ENCODE data around the gene MMS19. TPM values are rescaled to one million over a fixed set of nuclear protein-coding genes. Genes with fewer than 3 reads are reported as not detected.
A peak's percentile ranks its signal among the peaks of the same experiment; 100 is the strongest.

The MMS19 gene
- total and polyA plus RNA-seq, 10 of the 15 experiments (the other 5 are each of a cell fraction or from before 2014, with no cell fraction given): 40.2 to 112 (median 69.0) TPM

- no peak for TF ChIP-seq PRDM15 (CRISPR knock-in tag; IDR thresholded peaks at IDR 0.05)
- no peak for TF ChIP-seq RUNX3 (IDR thresholded peaks at IDR 0.05; ENCODE audit: low read length)
- TF ChIP-seq RB1 (IDR thresholded peaks at IDR 0.05; ENCODE audit: borderline replicate concordance): no peak
- no peak for TF ChIP-seq EZH2 (IDR thresholded peaks at IDR 0.05; ENCODE audit: borderline replicate concordance, control insufficient read depth, low read depth, low read length)
- no peak for TF ChIP-seq NFYA (IDR thresholded peaks at IDR 0.05; ENCODE audit: borderline replicate concordance, low read depth, low read length)
- no peak for TF ChIP-seq MEF2B (IDR thresholded peaks at IDR 0.05; ENCODE audit: partially characterized antibody, poor library complexity, severe bottlenecking)
- TF ChIP-seq NFIC (IDR thresholded peaks at IDR 0.05; ENCODE audit: low read depth, low read length): no peak
These were observed 52.9 kb downstream of the MMS19 start (continued) for GRCh38 chr10:97445357-97445721.

GRCh38 chr10:97444212-97444611, 54.0 kb downstream of the MMS19 start:
- Histone ChIP-seq H4K20me1 (ENCODE audit: control insufficient read depth, insufficient read depth) (no peaks in the 10 kb centered on the region), H3K36me3 (ENCODE audit: control insufficient read depth in 2 of 2, insufficient read depth in 2 of 2, low read length in 1 of 2) (peaks cover 0 to 16% of the 10 kb centered on the region in 2 experiments; a peak in 3 of 4 replicates), H3K4me3 (peak overlapping the region; percentile 89; the same call in 1 of the 2 replicates), H3K27ac (ENCODE audit: control insufficient read depth, insufficient read depth) (no peak overlapping the region), H3K4me2 (ENCODE audit: control insufficient read depth, insufficient read depth) (peak overlapping the region; percentile 91), H3K79me2 (ENCODE audit: control insufficient read depth, insufficient read depth, low read length) (peaks cover 36% of the 10 kb centered on the region), H3K9me3 (replicated peaks; ENCODE audit: control insufficient read depth, insufficient read depth, low read length) (no peaks in the 10 kb centered on the region; the same call in 2 of the 3 replicates), H2AFZ (ENCODE audit: control insufficient read depth, low read depth, low read length) (no peak overlapping the region), H3K9ac (ENCODE audit: control insufficient read depth, insufficient read depth, low read length) (no peak overlapping the region), H3K27me3 (replicated peaks in 1 of 2; ENCODE audit: control insufficient read depth in 2 of 2, insufficient read depth in 2 of 2, low read length in 1 of 2) (no peaks in the 10 kb centered on the region), H3K4me1 (ENCODE audit: control insufficient read depth, insufficient read depth, low read length) (peaks cover 8% of the 10 kb centered on the region)
- SMC1A ChIA-PET (ENCODE audit: uncharacterized antibody, unreplicated experiment): interaction anchor here (0.8 to 3.0 kb wide), 6 partner anchors 13 to 723 kb away, joined by 3 to 12 read pairs (median 4); no protein-coding TSS in a partner anchor
- no TSS peak for BruUV-seq (replicated peaks)
- 5% methylated on average over 1 of the region's 1 CpG for WGBS (ENCODE audit: insufficient coverage, insufficient replicate concordance, low lambda C conversion rate, missing lambda C conversion rate)
- POLR2A ChIA-PET: interaction anchor here (0.6 to 1.3 kb wide), 2 partner anchors 15 to 110 kb away, joined by 3 to 4 read pairs; no protein-coding TSS in a partner anchor
- FAIRE-seq: no peak
- in situ Hi-C loops (cut with MboI): no loop called here
- CTCF ChIA-PET: interaction anchor here (0.7 to 3.6 kb wide), 9 partner anchors 8 to 166 kb away, joined by 3 to 18 read pairs (median 4); partner anchors contain the start of gene RRP12
- RAD21 ChIA-PET (ENCODE audit: unreplicated experiment): interaction anchor here (1.8 kb wide), 1 partner anchor 35 kb away, joined by 5 read pairs; no protein-coding TSS in a partner anchor
- no peak for DNase-seq (ENCODE audit: low read depth, low spot score)
- no peak for ATAC-seq
- intact Hi-C loops (cut with micrococcal nuclease; ENCODE audit: unreplicated experiment): no loop called here
- TF ChIP-seq POLR2A (IDR thresholded peaks at IDR 0.05; ENCODE audit: low read depth, low read length) (no peak), TCF3 (IDR thresholded peaks at IDR 0.05; ENCODE audit: borderline replicate concordance, insufficient read depth, low read depth, low read length) (no peak), NBN (IDR thresholded peaks at IDR 0.05) (no peak), EGR1 (IDR thresholded peaks at IDR 0.05; ENCODE audit: borderline replicate concordance in 1 of 2, low read depth in 2 of 2, low read length in 2 of 2) (no peak), CREB1 (IDR thresholded peaks at IDR 0.05; ENCODE audit: low read depth) (no peak), GABPA (IDR thresholded peaks at IDR 0.05; ENCODE audit: low read depth) (no peak), JUND (IDR thresholded peaks at IDR 0.05; ENCODE audit: low read depth, low read length) (no peak), SMAD5 (IDR thresholded peaks at IDR 0.05; ENCODE audit: low read depth) (no peak), IRF3 (IDR thresholded peaks at IDR 0.05) (no peak), YY1 (IDR thresholded peaks at IDR 0.05; ENCODE audit: low read depth, low read length) (no peak), ASH2L (IDR thresholded peaks at IDR 0.05; ENCODE audit: borderline replicate concordance, low read depth) (no peak), KAT2A (conservative IDR thresholded peaks at IDR 0.05; ENCODE audit: control insufficient read depth, low read depth, low read length) (no peak), CHD2 (IDR thresholded peaks at IDR 0.05; ENCODE audit: borderline replicate concordance, low read depth, low read length) (no peak), PAX5 (IDR thresholded peaks at IDR 0.05; ENCODE audit: borderline replicate concordance, low read depth, low read length) (no peak)
